HG03175 (cell line): ENCODE data around the gene BCAS3.

Experiments
- ATAC-seq: cut with Tn5 transposase; IDR thresholded peaks from one replicate; pipeline ENCODE4 v1.9.1; 2021; ENCODE audit warnings: mild to moderate bottlenecking, moderate library complexity; ENCODE audit not compliant: unreplicated experiment

The BCAS3 gene

GRCh38 chr17:61175298-61176142 lies 497.9 kb downstream of the BCAS3 start:
- no peak for ATAC-seq

- no peak for ATAC-seq
These were observed 499.7 kb downstream of the BCAS3 start for GRCh38 chr17:61177351-61177750.

- ATAC-seq, result no peak
These were observed 500.6 kb downstream of the BCAS3 start for GRCh38 chr17:61178284-61178683.

- no peak for ATAC-seq
These were observed 501.7 kb downstream of the BCAS3 start for GRCh38 chr17:61179380-61179806.

GRCh38 chr17:61183793-61184192 lies 506.1 kb downstream of the BCAS3 start:
- no peak for ATAC-seq

- ATAC-seq, result no peak
These were observed 507.7 kb downstream of the BCAS3 start for GRCh38 chr17:61185385-61185784.

GRCh38 chr17:61187038-61187437 lies 509.4 kb downstream of the BCAS3 start:
- ATAC-seq, result no peak

GRCh38 chr17:61188081-61188480 lies 510.4 kb downstream of the BCAS3 start:
- no peak for ATAC-seq

- ATAC-seq, result no peak
These were observed 512.3 kb downstream of the BCAS3 start for GRCh38 chr17:61189968-61190367.

GRCh38 chr17:61196302-61196704 lies 518.7 kb downstream of the BCAS3 start:
- ATAC-seq, result no peak

- no peak for ATAC-seq
These were observed 519.1 kb downstream of the BCAS3 start for GRCh38 chr17:61196799-61197198.

- no peak for ATAC-seq
These were observed 522.0 kb downstream of the BCAS3 start for GRCh38 chr17:61199431-61200338.

GRCh38 chr17:61200339-61200715 lies 522.7 kb downstream of the BCAS3 start:
- ATAC-seq, result no peak

- ATAC-seq, result no peak
These were observed 523.6 kb downstream of the BCAS3 start for GRCh38 chr17:61201211-61201610.

GRCh38 chr17:61202564-61202963 lies 524.9 kb downstream of the BCAS3 start:
- no peak for ATAC-seq

- no peak for ATAC-seq
These were observed 526.0 kb downstream of the BCAS3 start for GRCh38 chr17:61203671-61204131.

- ATAC-seq, result no peak
These were observed 526.8 kb downstream of the BCAS3 start for GRCh38 chr17:61204456-61204855.

- ATAC-seq, result no peak
These were observed 527.8 kb downstream of the BCAS3 start for GRCh38 chr17:61205401-61205800.

- ATAC-seq, result no peak
These were observed 528.3 kb downstream of the BCAS3 start for GRCh38 chr17:61205931-61206330.

- ATAC-seq, result no peak
These were observed 529.3 kb downstream of the BCAS3 start for GRCh38 chr17:61206922-61207321.

- no peak for ATAC-seq
These were observed 530.9 kb downstream of the BCAS3 start for GRCh38 chr17:61208301-61209105.
